Endothelial cell (in vitro differentiated cells): Measurements from ENCODE around the gene GGT5. TPM values are rescaled to one million over a fixed set of nuclear protein-coding genes. Genes with fewer than 3 reads are reported as not detected.
"Not testable (repeated sequence)": the region's sequence is repeated elsewhere in the genome, so short reads cannot be mapped to it uniquely, and the experiment has no call there.

Experiments
- DNase-seq: peaks from one replicate; pipeline ENCODE4 v3.0.0; 2021; ENCODE audit warnings: low spot score
- H3K27ac Mint-ChIP-seq: one replicate; pipeline ENCODE4 v1.8.0; 2021; ENCODE audit warnings: mixed read lengths, inconsistent platforms; ENCODE audit not compliant: unreplicated experiment
- H3K27me3 Mint-ChIP-seq: one replicate; pipeline ENCODE4 v1.8.0; 2021; ENCODE audit warnings: mild to moderate bottlenecking, moderate library complexity, mixed read lengths, inconsistent platforms; ENCODE audit not compliant: unreplicated experiment
- H3K36me3 Mint-ChIP-seq: one replicate; pipeline ENCODE4 v1.8.0; 2021; ENCODE audit warnings: mild to moderate bottlenecking, low read depth, mixed read lengths, inconsistent platforms; ENCODE audit not compliant: unreplicated experiment
- H3K4me1 Mint-ChIP-seq: one replicate; pipeline ENCODE4 v1.8.0; 2021; ENCODE audit warnings: mild to moderate bottlenecking, mixed read lengths, inconsistent platforms; ENCODE audit not compliant: unreplicated experiment
- H3K4me3 Mint-ChIP-seq: one replicate; pipeline ENCODE4 v1.8.0; 2021; ENCODE audit warnings: mild to moderate bottlenecking, mixed read lengths, inconsistent platforms; ENCODE audit not compliant: unreplicated experiment
- H3K9me3 Mint-ChIP-seq: one replicate; pipeline ENCODE4 v1.8.0; 2021; ENCODE audit warnings: mixed read lengths, inconsistent platforms; ENCODE audit not compliant: unreplicated experiment
- CTCF ChIP-seq: fragments of 200-600 bp; sonication (generic); IDR thresholded peaks from one replicate; pipeline ENCODE4 v1.5.0; 2021; ENCODE audit warnings: antibody characterized with exemption; ENCODE audit not compliant: unreplicated experiment
- long read RNA-seq: library from polyadenylated mRNA; unstranded; transcript quantifications from one replicate; pipeline ENCODE4 v2.0.0, GENCODE V29; 2020; ENCODE audit not compliant: unreplicated experiment
- total RNA-seq: library from RNA; stranded (reverse); fragmentation: NEBNext Ultra II Directional; extraction: Animal tissue kit (Norgen Biotek cat#: 25700); gene quantifications from one replicate; pipeline ENCODE4 v1.2.1, GENCODE V29; 2021; ENCODE audit not compliant: unreplicated experiment

Gene GGT5
- total RNA-seq, result 1.6 TPM
- long read RNA-seq, result 0 reads

- not testable (repeated sequence) for DNase-seq, H3K9me3 Mint-ChIP-seq, H3K27me3 Mint-ChIP-seq, H3K36me3 Mint-ChIP-seq
- peak within 1 kb of the TSS; percentile 3 for H3K4me3 Mint-ChIP-seq
- H3K27ac Mint-ChIP-seq, result peak within 1 kb of the TSS; percentile 10
- H3K4me1 Mint-ChIP-seq, result peaks cover 26% of the 10 kb centered on the region
Observed at GRCh38 chr22:24245030-24245431, at the start of gene GGT5. GGT5 (minus strand) TSS chr22:24245082; CDS start chr22:24244725, 357 bp downstream.

GRCh38 chr22:24292202-24292830 lies 47.4 kb upstream of the GGT5 start:
- not testable (repeated sequence) for H3K36me3 Mint-ChIP-seq, H3K27me3 Mint-ChIP-seq, H3K27ac Mint-ChIP-seq, H3K9me3 Mint-ChIP-seq, H3K4me3 Mint-ChIP-seq, DNase-seq
- H3K4me1 Mint-ChIP-seq, result peaks cover 26% of the 10 kb centered on the region

GRCh38 chr22:24291515-24292201 lies 46.8 kb upstream of the GGT5 start:
- no peak for TF ChIP-seq CTCF
- Mint-ChIP-seq H3K27me3 (peaks cover 1% of the 10 kb centered on the region), H3K9me3 (no peaks in the 10 kb centered on the region), H3K4me1 (peaks cover 30% of the 10 kb centered on the region), H3K27ac (no peak overlapping the region), H3K4me3 (no peak overlapping the region), H3K36me3 (peaks cover 4% of the 10 kb centered on the region)
- no peak for DNase-seq

- no peak for TF ChIP-seq CTCF
- Mint-ChIP-seq H3K27me3 (peaks cover 1% of the 10 kb centered on the region), H3K27ac (no peak overlapping the region), H3K4me1 (peaks cover 29% of the 10 kb centered on the region), H3K4me3 (no peak overlapping the region), H3K36me3 (peaks cover 4% of the 10 kb centered on the region), H3K9me3 (no peaks in the 10 kb centered on the region)
- DNase-seq, result no peak
Observed at GRCh38 chr22:24290459-24290858, 45.6 kb upstream of the GGT5 start.

- no peak for DNase-seq
- no peak for TF ChIP-seq CTCF
- Mint-ChIP-seq H3K4me3 (no peak overlapping the region), H3K27me3 (peaks cover 1% of the 10 kb centered on the region), H3K9me3 (no peaks in the 10 kb centered on the region), H3K36me3 (peaks cover 4% of the 10 kb centered on the region), H3K4me1 (peaks cover 35% of the 10 kb centered on the region), H3K27ac (peak overlapping the region; percentile 17)
Observed at GRCh38 chr22:24289741-24290163, 44.9 kb upstream of the GGT5 start.

- Mint-ChIP-seq H3K27me3 (peaks cover 1% of the 10 kb centered on the region), H3K4me1 (peaks cover 38% of the 10 kb centered on the region), H3K36me3 (peaks cover 4% of the 10 kb centered on the region), H3K27ac (no peak overlapping the region), H3K9me3 (no peaks in the 10 kb centered on the region), H3K4me3 (no peak overlapping the region)
- no peak for DNase-seq
- no peak for TF ChIP-seq CTCF
Observed at GRCh38 chr22:24289114-24289513, 44.2 kb upstream of the GGT5 start.

GRCh38 chr22:24287801-24288200 lies 42.9 kb upstream of the GGT5 start:
- not testable (repeated sequence) for H3K27me3 Mint-ChIP-seq, H3K9me3 Mint-ChIP-seq, H3K36me3 Mint-ChIP-seq, DNase-seq, H3K4me3 Mint-ChIP-seq
- H3K4me1 Mint-ChIP-seq, result peaks cover 38% of the 10 kb centered on the region
- peak overlapping the region; percentile 12 for H3K27ac Mint-ChIP-seq

GRCh38 chr22:24287212-24287611 lies 42.3 kb upstream of the GGT5 start:
- not testable (repeated sequence) for H3K27me3 Mint-ChIP-seq, DNase-seq, H3K36me3 Mint-ChIP-seq, H3K9me3 Mint-ChIP-seq, H3K4me3 Mint-ChIP-seq
- peaks cover 38% of the 10 kb centered on the region for H3K4me1 Mint-ChIP-seq
- H3K27ac Mint-ChIP-seq, result peak overlapping the region; percentile 74
